ENCODE results near the gene GLB1L3.

- TF ChIP-seq CTCF (IDR thresholded peaks at IDR 0.05) (no peak), EZH2 (IDR thresholded peaks at IDR 0.05) (no peak)
Observed at GRCh38 chr11:134288486-134288885, 12.3 kb downstream of the GLB1L3 start.

Data from neural progenitor cell (in vitro differentiated cells).